HepG2 (cell line): ENCODE data around the gene ARL5A. TPM values are rescaled to one million over a fixed set of nuclear protein-coding genes. Genes with fewer than 3 reads are reported as not detected.
A peak's percentile ranks its signal among the peaks of the same experiment; 100 is the strongest.

ENCODE experiments used
- ATAC-seq: fragments of 200-7000 bp; cut with Tn5 transposase; 3 replicates; pipeline ENCODE4 v1.9.1; 2020; ENCODE audit warnings: mild to moderate bottlenecking, moderate library complexity
- BruUV-seq: library from RNA; stranded (reverse); fragments of 400-500 nt; replicated peaks from 2 replicates; lab custom pipeline; 2021; lab: Mats Ljungman, UMichigan
- CTCF ChIA-PET: fragments of 300-600 bp; formaldehyde crosslinking; extraction: SDS; loops from one replicate; lab custom pipeline; 2021; ENCODE audit warnings: low total read pairs, inconsistent platforms, low intra/inter-chr PET ratio; lab: Yijun Ruan, JAX
- POLR2A ChIA-PET: fragments of 350-600 bp; sonication (Branson Sonifier 250); formaldehyde crosslinking; loops from one replicate; lab custom pipeline; 2020; ENCODE audit warnings: antibody characterized with exemption, inconsistent platforms; lab: Yijun Ruan, JAX
- DNase-seq: peaks from one replicate; pipeline ENCODE4 v3.0.0-alpha.2; 2015; ENCODE audit warnings: low spot score
- FAIRE-seq: peaks from 3 replicates; lab custom pipeline; 2011; peaks lifted over from hg19 to GRCh38; lab: Jason Lieb, UNC
- H2AFZ ChIP-seq: one replicate; pipeline ENCODE4 v1.6.1; 2011; ENCODE audit warnings: low read length, inconsistent platforms
- H3K27ac ChIP-seq: fragments of 300-600 bp; 3 replicates; pipeline ENCODE4 v1.8.0; 2011; ENCODE audit warnings: mixed run types, mild to moderate bottlenecking, mixed read lengths, low read length, inconsistent platforms; ENCODE audit not compliant: insufficient read depth; ENCODE audit errors: extremely low read length
- H3K27me3 ChIP-seq, 2 experiments: fragments of 200-600 bp in 1 of 2; 2 replicates in 1 of 2; 3 replicates in 1 of 2; pipeline versions ENCODE4 v1.6.0 to v1.8.0; 2011; ENCODE audit warnings: low read length in 2 of 2, mild to moderate bottlenecking in 2 of 2, moderate library complexity in 2 of 2, inconsistent platforms in 1 of 2; ENCODE audit not compliant: insufficient read depth in 2 of 2, control insufficient read depth in 1 of 2
- H3K36me3 ChIP-seq, 2 experiments: fragments of 200-600 bp in 1 of 2; replicated peaks in 1 of 2; 2 replicates in 1 of 2; 3 replicates in 1 of 2; pipeline versions ENCODE4 v1.5.1 to v1.8.0; 2011; ENCODE audit warnings: low read length in 2 of 2, inconsistent platforms in 1 of 2; ENCODE audit not compliant: insufficient read depth in 2 of 2, control insufficient read depth in 1 of 2
- H3K4me1 ChIP-seq: 2 replicates; pipeline ENCODE4 v1.5.1; 2012; ENCODE audit warnings: low read length, inconsistent platforms; ENCODE audit not compliant: insufficient read depth
- H3K4me2 ChIP-seq: 2 replicates; pipeline ENCODE4 v1.6.0; 2011; ENCODE audit warnings: low read depth, low read length, inconsistent platforms
- H3K4me3 ChIP-seq, 3 experiments: fragments of 200-600 bp in 1 of 3; sonication (generic), shearing (Covaris generic) in 1 of 3; replicated peaks in 1 of 3; 2 replicates each; pipeline ENCODE4 v1.5.1; 2011 to 2016; ENCODE audit warnings: low read length in 3 of 3, inconsistent platforms in 2 of 3, low read depth in 2 of 3, mild to moderate bottlenecking in 2 of 3, control low read depth in 1 of 3, mixed read lengths in 1 of 3; ENCODE audit not compliant: insufficient read depth in 1 of 3
- H3K79me2 ChIP-seq: one replicate; pipeline ENCODE4 v1.6.1; 2011; ENCODE audit warnings: low read length, inconsistent platforms; ENCODE audit not compliant: insufficient read depth
- H3K9ac ChIP-seq: 2 replicates; pipeline ENCODE4 v1.6.0; 2011; ENCODE audit warnings: mild to moderate bottlenecking, low read depth, low read length, inconsistent platforms; ENCODE audit not compliant: insufficient read depth
- H3K9me3 ChIP-seq: 2 replicates; pipeline ENCODE4 v1.5.1; 2012; ENCODE audit warnings: mild to moderate bottlenecking, low read length
- H4K20me1 ChIP-seq: 2 replicates; pipeline ENCODE4 v1.6.0; 2011; ENCODE audit warnings: inconsistent platforms, mild to moderate bottlenecking, low read length, moderate library complexity; ENCODE audit not compliant: insufficient read depth
- HOXA9 ChIP-seq: sonication (generic); formaldehyde crosslinking; IDR thresholded peaks from 2 replicates; pipeline ENCODE4 v1.8.1; 2022; ENCODE audit warnings: missing genetic modification reagents, mild to moderate bottlenecking, moderate library complexity, borderline replicate concordance
- SRSF4 ChIP-seq: fragments of 200-400 bp; formaldehyde crosslinking; IDR thresholded peaks from one replicate; pipeline ENCODE4 v1.6.1; 2018; ENCODE audit warnings: mild to moderate bottlenecking, low read depth, low read length, moderate library complexity; ENCODE audit not compliant: poor library complexity, severe bottlenecking
- ZBTB3 ChIP-seq: sonication (generic); formaldehyde crosslinking; IDR thresholded peaks from 2 replicates; pipeline ENCODE4 v1.4.0; 2020; ENCODE audit warnings: low read depth, mild to moderate bottlenecking, moderate library complexity, missing genetic modification reagents, borderline replicate concordance
- ZMYM3 ChIP-seq: sonication (generic); formaldehyde crosslinking; IDR thresholded peaks from 2 replicates; pipeline ENCODE4 v1.5.1; 2020; ENCODE audit warnings: mild to moderate bottlenecking, missing genetic modification reagents
- ZNF33A ChIP-seq: sonication (generic); formaldehyde crosslinking; IDR thresholded peaks from 2 replicates; pipeline ENCODE4 v1.5.1; 2020; ENCODE audit warnings: missing genetic modification reagents, mild to moderate bottlenecking, moderate library complexity, borderline replicate concordance
- ZNF350 ChIP-seq: sonication (generic); formaldehyde crosslinking; IDR thresholded peaks from 2 replicates; pipeline ENCODE4 v1.4.0; 2020; ENCODE audit warnings: mild to moderate bottlenecking, low read depth, missing genetic modification reagents, borderline replicate concordance
- ZNF558 ChIP-seq: sonication (generic); formaldehyde crosslinking; IDR thresholded peaks from 2 replicates; pipeline ENCODE4 v1.9.0; 2022; ENCODE audit warnings: mild to moderate bottlenecking, missing genetic modification reagents, borderline replicate concordance
- ZNF615 ChIP-seq: sonication (generic); formaldehyde crosslinking; IDR thresholded peaks from 2 replicates; pipeline ENCODE4 v1.5.0; 2020; ENCODE audit warnings: mild to moderate bottlenecking, missing genetic modification reagents, borderline replicate concordance
- ZZZ3 ChIP-seq: sonication (generic); formaldehyde crosslinking; IDR thresholded peaks from 2 replicates; pipeline ENCODE4 v1.4.0; 2020; ENCODE audit warnings: missing genetic modification reagents, mild to moderate bottlenecking, borderline replicate concordance
- WGBS: methylation state at CpG from one replicate; pipeline ENCODE4 v1.1.6; 2017; ENCODE audit warnings: low lambda C conversion rate; 5-methylcytosine and 5-hydroxymethylcytosine counted together
- in situ Hi-C: cut with HindIII; loops from 2 replicates; pipeline ENCODE4 v1.10.0; 2017; ENCODE audit warnings: low pct_unique_long_range_greater_than_20kb; ENCODE audit not compliant: extremely low pct_ligation_motif_present
- intact Hi-C: fragments of 100-400 bp; cut with micrococcal nuclease; formaldehyde crosslinking; loops from one replicate; pipeline ENCODE4 v1.10.0; 2022; ENCODE audit not compliant: unreplicated experiment
- polyA plus RNA-seq, 8 experiments: library from polyadenylated mRNA; depleted of rRNA in 3 of 8; stranded (reverse) in 7 of 8; unstranded in 1 of 8; fragments of >200 nt; fragmentation: Illumina TruSeq in 4 of 8; extraction: Trizol in 4 of 8; gene quantifications; 2 replicates each; pipeline versions ENCODE4 v1.2.1 to v1.2.3, GENCODE V29; 2011 to 2016; ENCODE audit warnings: low read depth in 4 of 8, missing spikeins in 1 of 8, mixed read lengths in 1 of 8; ENCODE audit not compliant: insufficient read depth in 1 of 8
- total RNA-seq, 5 experiments: library from RNA; depleted of rRNA; stranded (reverse); fragments of >200 nt; fragmentation: Illumina TruSeq; extraction: Trizol; gene quantifications; 2 replicates each; pipeline ENCODE4 v1.2.3, GENCODE V29; 2016; ENCODE audit warnings: low read depth in 1 of 5
- TF ChIP-seq, protein P1 (sequence below): sonication (generic); formaldehyde crosslinking; conservative IDR thresholded peaks from 2 replicates; pipeline ENCODE4 v1.8.1; 2023; ENCODE audit warnings: missing genetic modification reagents

The ARL5A gene
- total and polyA plus RNA-seq, 2 of the 13 experiments (the other 11 are each of a cell fraction or from before 2014, with no cell fraction given): 47.5 to 149 TPM

GRCh38 chr2:151845481-151845880, 17.3 kb upstream of the ARL5A start:
- no peaks in the 10 kb centered on the region for H3K9me3 ChIP-seq
- intact Hi-C loops: no loop called here
- H3K4me3 ChIP-seq: no peak overlapping the region
- H3K36me3 ChIP-seq: peaks cover 0 to 5% of the 10 kb centered on the region in 2 experiments; a peak in 2 of 5 replicates
- no peak for ATAC-seq
- 91% methylated on average over 4 of the region's 4 CpGs for WGBS
- no peak for DNase-seq
- H3K27me3 ChIP-seq: no peaks in the 10 kb centered on the region
- peaks cover 57% of the 10 kb centered on the region for H3K4me1 ChIP-seq
- CTCF ChIA-PET: no interaction called here
- no peak for FAIRE-seq
- no peak overlapping the region for H2AFZ ChIP-seq
- no TSS peak for BruUV-seq
- TF ChIP-seq ZNF350 (CRISPR knock-in tag) (no peak), SRSF4 (no peak), HOXA9 (CRISPR knock-in tag) (no peak), ZMYM3 (no peak), ZNF33A (CRISPR knock-in tag) (no peak), ZNF615 (CRISPR knock-in tag) (no peak), ZNF558 (CRISPR knock-in tag) (no peak)
- TF ChIP-seq, all 625 proteins: peak for 0
- no peak overlapping the region for H3K4me2 ChIP-seq
- no peak overlapping the region for H3K27ac ChIP-seq
- H3K79me2 ChIP-seq: no peaks in the 10 kb centered on the region
- H4K20me1 ChIP-seq: no peaks in the 10 kb centered on the region
- in situ Hi-C loops: no loop called here
- POLR2A ChIA-PET: interaction anchor here (1.1 kb wide), 1 partner anchor 17 kb away, joined by 3 read pairs; the partner anchor contains the start of gene ARL5A
- no peak overlapping the region for H3K9ac ChIP-seq

DNA sequence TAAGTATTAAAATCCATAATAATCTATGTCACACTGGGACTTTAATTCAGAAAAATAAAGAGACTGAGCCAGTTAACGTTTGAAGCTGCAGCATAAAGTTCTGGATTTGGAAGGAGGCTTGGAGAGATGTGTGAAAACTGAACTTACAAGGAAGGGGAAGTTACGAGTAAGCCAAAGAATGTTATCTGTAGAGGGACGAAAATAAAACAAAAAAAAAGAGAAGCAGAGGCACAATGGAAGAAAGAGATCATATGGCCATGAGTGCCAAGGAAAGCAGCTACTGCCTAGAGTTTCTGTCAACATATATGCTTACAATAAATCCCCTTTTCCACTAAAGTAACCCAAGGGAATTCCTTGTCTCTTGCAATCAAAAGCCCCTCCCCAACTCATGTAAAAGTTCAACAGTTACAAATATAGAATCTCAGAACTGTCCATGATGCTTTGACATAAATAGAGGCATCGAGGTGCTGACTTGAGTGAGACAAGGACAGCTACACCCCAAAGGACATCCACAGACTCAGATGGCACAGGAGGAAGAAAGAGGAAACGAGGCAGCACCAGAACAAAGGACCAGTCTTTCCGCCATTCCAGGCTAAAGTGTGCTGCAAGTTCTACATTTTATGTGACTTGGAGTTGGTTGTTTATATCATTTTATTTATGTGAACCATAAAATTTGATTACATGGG, 16.1 kb upstream of the ARL5A start:
- Histone ChIP-seq H3K9ac (no peak overlapping the region), H3K4me2 (no peak overlapping the region), H3K27ac (no peak overlapping the region), H3K79me2 (no peaks in the 10 kb centered on the region), H2AFZ (no peak overlapping the region), H3K4me1 (peaks cover 46% of the 10 kb centered on the region), H3K9me3 (no peaks in the 10 kb centered on the region), H3K36me3 (peaks cover 0 to 5% of the 10 kb centered on the region in 2 experiments; a peak in 2 of 5 replicates), H3K4me3 (no peak overlapping the region), H3K27me3 (no peaks in the 10 kb centered on the region), H4K20me1 (no peaks in the 10 kb centered on the region)
- no peak for FAIRE-seq
- BruUV-seq: no TSS peak
- intact Hi-C loops: no loop called here
- no peak for DNase-seq
- in situ Hi-C loops: no loop called here
- ChIA-PET POLR2A (interaction anchor here (4.8 kb wide), 1 partner anchor 16 kb away, joined by 28 read pairs; the partner anchor contains the start of gene ARL5A), CTCF (no interaction called here)
- TF ChIP-seq, protein P1, sequence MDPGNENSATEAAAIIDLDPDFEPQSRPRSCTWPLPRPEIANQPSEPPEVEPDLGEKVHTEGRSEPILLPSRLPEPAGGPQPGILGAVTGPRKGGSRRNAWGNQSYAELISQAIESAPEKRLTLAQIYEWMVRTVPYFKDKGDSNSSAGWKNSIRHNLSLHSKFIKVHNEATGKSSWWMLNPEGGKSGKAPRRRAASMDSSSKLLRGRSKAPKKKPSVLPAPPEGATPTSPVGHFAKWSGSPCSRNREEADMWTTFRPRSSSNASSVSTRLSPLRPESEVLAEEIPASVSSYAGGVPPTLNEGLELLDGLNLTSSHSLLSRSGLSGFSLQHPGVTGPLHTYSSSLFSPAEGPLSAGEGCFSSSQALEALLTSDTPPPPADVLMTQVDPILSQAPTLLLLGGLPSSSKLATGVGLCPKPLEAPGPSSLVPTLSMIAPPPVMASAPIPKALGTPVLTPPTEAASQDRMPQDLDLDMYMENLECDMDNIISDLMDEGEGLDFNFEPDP (CRISPR knock-in tag): 0 out of 2 replicates have a peak, but pooled peaks have one; percentile 21
- TF ChIP-seq ZZZ3 (CRISPR knock-in tag): no peak
- no peak for TF ChIP-seq ZBTB3 (CRISPR knock-in tag)
- WGBS: 95% methylated on average over 6 of the region's 6 CpGs
- ATAC-seq: no peak
